HG03469 (cell line): Measurements from ENCODE around the gene NDUFV2.
"Not testable (repeated sequence)": the region's sequence is repeated elsewhere in the genome, so short reads cannot be mapped to it uniquely, and the experiment has no call there.

Source experiments
- ATAC-seq: cut with Tn5 transposase; IDR thresholded peaks from one replicate; pipeline ENCODE4 v1.9.1; 2021; ENCODE audit warnings: mild to moderate bottlenecking, moderate library complexity, moderate number of reproducible peaks; ENCODE audit not compliant: unreplicated experiment

The NDUFV2 gene

DNA sequence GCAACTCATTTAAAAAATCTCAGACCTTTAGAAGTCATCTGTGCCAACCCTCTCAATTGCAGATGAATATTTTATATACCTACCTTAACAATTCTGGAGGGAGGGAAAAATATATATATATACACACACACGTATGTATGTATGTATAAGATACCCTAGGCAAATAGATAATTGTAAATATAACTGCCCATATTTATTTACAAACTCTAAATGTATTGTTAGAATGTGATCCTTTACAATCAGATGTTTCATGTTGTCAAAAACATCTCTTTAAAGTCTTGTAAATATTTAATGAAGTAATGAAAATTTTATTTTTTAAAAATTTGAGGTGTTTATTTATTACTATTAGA is 45.7 kb downstream of the NDUFV2 start:
- ATAC-seq, result no peak

DNA sequence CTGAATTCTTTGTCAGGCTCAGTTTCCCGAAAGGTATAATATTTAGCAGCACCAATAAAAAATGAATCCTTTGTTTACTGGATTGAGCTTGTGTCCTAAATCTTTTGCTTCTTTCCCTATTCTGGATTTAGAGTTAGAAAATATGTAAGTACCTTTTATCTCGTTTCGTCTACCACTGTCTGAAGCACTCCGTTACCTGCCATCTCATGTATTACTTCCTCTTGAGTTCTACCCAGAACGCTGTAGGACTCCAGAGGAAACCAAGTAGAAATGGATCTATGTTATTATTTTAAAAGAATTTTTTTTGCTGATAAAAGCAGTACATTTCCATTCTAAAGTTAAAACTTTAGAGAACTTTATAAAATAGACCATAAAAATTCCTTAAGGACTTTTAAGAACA is 47.6 kb downstream of the NDUFV2 start:
- no peak for ATAC-seq

DNA sequence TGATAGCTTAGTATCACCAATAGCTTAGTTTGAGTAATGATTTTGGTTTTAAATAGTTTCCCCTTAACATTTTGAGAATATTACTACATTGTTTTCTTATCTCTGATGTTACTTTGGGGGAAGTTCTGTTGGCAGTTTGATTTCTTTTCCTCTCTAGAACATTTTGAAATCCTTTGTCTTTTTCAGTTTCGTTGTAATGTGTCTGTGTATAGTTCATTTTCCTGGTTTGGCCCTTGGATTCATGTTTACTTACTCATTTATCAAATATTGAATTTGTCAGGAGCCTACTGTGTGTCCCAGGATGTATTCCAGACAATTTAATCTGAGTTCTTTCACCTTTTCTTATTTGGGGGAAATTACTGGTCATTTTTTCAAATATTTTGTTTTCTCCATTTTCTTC is 50.8 kb downstream of the NDUFV2 start:
- ATAC-seq, result no peak

DNA sequence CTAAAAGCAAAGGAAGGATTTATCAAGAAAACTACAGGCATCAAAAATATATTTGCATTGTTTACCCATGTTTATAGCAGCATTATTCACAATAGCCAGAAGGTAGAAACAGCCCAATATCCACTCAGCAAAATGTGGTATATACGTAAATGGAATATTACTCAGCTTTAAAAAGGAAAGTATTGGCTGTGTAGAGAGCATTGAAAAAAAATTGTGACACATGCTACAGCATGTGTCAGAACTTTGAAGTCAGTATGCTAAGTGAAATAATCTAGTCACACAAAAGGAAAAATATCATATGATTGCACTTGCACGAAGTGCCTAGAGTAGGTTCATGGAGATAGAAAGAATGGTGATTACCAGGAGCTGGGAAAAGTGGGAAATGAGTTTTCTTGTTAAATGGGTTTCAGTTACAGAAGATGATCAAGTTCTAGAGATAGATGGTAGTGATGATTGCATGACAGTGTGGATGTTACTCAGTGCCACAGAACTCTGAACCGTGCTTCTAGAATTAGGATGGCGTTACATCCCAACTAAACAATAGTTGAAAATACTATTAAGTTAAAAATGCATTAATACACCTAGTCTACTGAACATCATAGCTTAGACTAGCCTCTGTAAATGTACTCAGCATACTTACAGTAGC is 54.2 kb downstream of the NDUFV2 start:
- ATAC-seq, result no peak

DNA sequence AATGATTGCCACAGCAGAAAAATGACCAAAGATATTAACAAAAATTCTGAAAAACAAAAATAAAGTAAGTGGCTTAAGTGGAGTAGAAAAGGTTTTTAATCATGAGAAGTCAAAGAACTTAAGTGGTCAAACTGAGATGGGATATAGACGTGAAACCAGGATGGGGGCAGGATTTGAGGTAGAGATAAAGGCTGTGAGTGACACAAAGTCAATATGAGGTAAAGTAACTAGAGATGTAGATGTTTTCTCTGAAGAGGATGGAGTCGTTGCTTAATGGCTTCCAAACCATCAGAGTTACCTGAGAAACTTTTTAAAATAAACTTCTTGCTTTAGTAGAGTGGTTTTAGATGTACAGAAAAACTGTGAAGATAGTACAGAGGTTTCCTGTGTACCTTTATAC is 55.3 kb downstream of the NDUFV2 start:
- no peak for ATAC-seq

DNA sequence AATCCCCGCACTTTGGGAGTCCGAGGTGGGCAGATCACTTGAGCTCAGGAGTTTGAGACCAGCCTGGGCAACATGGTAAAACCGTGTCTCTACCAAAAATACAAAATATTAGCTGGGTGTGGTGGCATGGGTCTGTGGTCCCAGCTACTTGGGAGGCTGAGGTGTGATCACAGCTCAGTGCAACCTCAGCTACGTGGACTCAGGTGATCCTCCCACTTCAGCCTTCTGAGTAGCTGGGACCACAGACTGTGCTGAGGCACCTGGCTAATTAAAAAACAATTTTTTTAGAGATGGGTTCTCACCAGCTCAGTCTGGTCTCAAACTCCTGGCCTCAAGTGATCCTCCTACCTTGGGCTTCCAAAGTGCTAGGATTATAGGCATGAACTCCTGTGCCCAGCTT is 57.5 kb downstream of the NDUFV2 start:
- ATAC-seq, result no peak

DNA sequence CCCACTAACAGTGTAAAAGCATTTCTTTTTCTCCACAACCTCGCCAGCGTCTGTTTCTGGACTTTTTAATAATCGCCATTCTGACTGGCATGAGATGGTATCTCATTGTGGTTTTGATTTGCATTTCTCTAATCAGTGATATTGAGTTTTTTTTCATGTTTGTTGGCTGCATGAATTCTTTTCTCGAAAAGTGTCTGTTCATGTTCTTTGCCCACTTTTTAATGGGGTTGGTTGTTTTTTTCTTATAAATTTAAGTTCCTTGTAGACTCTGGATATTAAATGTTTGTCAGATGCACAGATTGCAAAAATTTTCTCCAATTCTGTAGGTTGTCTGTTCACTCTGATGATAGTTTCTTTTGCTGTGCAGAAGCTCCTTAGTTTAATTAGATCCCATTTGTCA is 60.2 kb downstream of the NDUFV2 start:
- not testable (repeated sequence) for ATAC-seq

DNA sequence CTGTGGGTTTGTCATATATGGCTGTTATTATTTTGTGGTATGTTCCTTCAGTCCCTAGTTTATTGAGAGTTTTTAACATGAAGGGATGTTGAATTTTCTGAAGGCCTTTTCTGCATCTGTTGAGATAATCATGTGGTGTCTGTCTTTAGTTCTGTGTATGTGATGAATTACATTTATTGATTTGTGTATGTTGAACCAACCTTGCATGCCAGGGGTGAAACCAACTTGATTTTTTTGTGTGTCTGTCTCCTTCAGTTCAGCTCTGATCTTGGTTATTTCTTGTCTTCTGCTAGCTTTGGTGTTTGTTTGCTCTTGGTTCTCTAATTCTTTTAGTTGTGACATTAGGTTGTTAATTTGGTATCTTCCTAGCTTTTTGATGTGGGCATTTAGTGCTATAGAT is 61.6 kb downstream of the NDUFV2 start:
- ATAC-seq, result not testable (repeated sequence)

DNA sequence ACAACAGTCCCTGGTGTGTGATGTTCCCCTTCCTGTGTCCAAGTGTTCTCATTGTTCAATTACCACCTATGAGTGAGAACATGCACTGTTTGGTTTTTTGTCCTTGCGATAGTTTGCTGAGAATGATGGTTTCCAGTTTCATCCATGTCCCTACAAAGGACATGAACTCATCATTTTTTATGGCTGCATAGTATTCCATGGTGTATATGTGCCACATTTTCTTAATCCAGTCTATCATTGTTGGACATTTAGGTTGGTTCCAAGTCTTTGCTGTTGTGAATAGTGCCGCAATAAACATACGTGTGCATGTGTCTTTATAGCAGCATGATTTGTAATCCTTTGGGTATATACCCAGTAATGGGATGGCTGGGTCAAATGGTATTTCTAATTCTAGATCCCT is 63.4 kb downstream of the NDUFV2 start:
- not testable (repeated sequence) for ATAC-seq

DNA sequence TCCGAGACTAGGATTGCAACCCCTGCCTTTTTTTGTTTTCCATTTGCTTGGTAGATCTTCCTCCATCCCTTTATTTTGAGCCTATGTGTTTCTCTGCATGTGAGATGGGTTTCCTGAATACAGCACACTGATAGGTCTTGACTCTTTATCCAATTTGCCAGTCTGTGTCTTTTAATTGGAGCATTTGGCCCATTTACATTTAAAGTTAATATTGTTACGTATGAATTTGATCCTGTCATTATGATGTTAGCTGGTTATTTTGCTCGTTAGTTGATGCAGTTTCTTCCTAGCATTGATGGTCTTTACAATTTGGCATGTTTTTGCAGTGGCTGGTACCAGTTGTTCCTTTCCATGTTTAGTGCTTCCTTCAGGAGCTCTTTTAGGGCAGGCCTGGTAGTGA is 67.0 kb downstream of the NDUFV2 start:
- not testable (repeated sequence) for ATAC-seq

DNA sequence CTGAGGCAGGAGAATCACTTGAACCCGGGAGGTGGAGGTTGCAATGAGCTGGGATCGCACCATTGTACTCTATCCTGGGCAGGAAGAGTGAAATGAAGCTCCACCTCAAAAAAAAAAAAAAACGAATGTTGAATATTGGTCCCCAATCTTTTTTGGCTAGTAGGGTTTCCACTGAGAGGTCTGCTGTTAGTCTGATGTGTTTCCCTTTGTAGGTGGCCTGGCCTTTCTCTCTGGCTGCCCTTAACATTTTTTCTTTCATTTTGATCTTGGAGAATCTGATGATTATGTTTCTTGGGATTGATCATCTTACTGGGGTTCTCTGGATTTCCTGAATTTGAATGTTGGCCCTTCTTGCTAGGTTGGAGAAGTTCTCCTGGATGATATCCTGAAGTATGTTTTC is 69.4 kb downstream of the NDUFV2 start:
- ATAC-seq, result not testable (repeated sequence)

DNA sequence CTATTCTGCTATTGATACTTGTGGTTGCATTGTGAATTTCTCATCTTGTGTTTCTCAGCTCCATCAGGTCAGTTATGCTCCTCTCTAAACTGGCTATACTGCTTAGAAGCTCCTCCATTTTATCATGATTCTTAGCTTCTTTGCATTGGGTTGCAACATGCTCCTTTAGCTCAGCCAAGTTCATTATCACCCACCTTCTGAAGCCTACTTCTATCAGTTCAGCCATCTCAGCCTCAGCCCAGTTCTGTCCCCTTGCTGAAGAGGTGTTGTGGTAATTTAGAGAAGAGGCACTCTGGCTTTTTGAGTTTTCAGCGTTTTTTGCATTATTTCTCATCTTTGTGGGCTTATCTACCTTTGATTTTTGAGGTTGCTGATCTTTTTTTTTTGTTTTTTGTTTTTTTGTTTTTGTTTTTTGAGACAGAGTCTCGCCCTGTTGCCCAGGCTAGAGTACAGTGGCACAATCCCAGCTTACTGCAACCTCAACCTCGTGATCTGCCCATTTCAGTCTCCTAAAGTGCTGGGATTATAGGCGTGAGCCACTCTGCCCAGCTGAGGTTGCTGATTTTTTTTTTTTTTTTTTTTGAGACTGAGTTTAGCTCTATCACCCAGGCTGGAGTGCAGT is 70.1 kb downstream of the NDUFV2 start:
- no peak for ATAC-seq

DNA sequence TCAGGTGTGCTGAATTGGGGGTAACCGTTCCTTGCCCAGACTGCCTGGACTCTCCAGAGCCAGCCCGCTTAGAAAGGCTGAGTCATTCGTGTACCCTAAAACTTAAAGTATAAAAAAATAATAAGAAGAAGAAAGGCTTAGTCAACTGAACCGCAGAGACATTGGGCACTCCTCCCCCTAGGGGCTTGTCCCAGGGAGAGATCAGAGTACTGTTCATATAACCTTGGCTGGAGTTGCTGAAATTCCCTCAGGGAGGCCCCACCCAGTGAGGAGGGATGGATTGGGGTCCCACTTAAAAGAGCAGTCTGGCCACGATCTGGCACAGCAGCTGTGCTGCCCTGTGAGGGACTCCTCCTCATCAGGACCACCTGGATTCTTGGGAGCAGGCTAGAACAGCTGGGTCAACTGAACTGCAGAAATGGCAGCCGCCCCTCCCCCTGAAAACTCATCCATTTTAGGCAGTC is 71.3 kb downstream of the NDUFV2 start:
- no peak for ATAC-seq

DNA sequence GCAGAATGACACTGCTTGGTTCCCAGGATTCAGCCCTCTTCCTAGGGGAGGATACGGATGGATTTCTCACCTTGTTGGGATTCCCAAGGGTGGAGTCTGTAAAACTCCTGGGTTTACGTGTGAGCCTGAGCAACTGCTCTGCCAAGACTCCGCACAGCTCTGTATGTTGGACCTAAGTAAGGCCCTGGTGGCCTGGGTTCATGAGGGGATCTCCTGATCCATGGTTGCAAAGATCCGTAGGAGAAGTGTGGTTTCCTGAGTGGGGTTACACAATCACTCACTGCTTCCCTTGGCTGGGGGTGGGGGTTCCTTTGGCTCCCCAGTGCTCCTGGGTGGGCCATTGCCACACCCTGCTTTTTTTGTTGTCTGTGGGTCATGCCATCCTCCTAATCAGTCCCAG is 71.8 kb downstream of the NDUFV2 start:
- no peak for ATAC-seq

DNA sequence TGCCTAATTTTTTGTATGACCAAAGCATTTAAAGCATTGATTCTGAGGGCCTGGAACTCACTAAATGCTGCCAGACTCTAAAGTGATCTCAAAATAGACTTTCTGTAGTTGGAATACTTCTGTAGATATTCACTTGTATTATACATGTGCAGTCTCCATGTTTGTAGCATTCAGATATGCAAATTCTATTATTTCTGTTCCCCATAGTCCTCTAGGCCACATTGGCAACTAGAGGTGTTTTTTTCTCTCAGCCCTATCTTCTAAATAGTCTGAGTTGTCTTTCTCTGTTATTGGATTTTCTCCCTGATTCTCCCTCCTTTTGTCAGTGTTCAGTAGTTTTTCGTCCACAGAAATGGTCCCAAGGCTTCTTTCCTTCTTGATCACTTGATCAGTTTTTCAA is 72.6 kb downstream of the NDUFV2 start:
- no peak for ATAC-seq

DNA sequence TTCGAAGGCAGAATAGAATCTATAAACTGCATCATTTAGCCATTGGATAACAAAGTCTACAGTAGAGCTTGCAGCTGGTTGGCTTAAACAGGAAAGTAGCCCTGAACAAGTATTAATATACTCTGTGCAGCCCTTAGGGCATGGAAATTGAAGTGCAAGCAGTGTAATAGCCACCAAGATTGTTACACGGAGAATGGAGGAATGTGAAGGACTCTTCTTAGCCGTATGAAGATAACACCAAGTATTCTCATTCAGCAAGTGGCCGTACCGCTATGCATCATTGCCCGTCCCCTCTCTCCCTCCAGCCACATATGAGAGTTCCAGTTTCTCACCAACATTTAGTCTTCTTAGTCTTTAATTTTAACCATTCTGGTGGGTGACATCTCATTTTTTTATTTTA is 74.5 kb downstream of the NDUFV2 start:
- ATAC-seq, result no peak

DNA sequence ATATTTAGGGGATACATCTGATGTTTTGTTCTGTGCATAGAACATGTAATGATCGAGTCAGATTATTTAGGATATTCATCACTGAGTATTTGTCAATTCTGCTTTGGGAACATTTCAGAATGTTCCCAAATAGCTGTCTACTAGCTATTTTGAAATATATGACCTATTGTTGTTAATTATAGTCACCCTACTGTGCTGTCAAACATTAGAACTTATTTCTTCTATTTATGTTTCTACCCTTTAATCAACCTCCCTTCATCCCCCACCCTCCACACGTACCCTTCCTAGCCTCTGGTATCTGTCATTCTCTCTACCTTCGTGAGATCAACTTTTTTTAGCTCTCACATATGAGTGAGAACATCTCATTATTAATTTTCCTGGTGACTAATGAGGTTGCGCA is 75.0 kb downstream of the NDUFV2 start:
- ATAC-seq, result no peak

DNA sequence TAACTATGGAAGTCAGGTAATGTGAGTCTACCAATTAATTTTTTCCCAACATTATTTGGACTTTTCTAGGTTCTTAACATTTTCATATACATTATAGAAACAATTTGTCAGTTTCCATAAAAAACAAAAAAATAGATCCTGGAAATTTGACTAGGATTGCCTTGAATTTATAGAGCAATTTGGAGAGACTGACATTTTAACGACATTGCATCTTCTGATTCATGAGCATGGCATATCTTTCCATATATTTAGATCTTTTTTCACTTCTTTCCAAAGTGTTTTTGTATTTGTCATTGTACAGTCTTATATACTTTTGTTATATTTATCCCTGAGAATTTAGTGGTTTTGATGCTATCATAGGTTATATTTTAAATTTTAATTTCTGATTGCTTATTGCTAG is 76.1 kb downstream of the NDUFV2 start:
- no peak for ATAC-seq

DNA sequence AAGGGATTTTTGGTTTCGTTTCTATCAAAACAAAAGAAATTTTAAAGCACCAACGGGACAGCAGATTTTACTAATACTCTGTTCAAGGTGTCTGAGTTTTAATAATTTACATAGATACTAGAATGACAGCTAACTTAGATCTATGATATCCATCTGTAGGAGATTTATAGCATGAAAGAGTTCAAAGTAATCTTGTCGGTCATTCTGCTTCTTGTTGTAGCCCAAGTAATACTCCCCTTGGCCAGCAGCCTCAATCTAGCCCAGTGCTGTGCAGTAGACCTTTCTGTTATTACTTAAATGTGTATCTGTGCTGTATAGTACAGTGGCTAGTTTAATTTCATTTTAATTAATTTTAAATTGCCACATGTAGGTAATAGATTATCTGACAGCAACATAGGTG is 78.8 kb downstream of the NDUFV2 start:
- no peak for ATAC-seq

DNA sequence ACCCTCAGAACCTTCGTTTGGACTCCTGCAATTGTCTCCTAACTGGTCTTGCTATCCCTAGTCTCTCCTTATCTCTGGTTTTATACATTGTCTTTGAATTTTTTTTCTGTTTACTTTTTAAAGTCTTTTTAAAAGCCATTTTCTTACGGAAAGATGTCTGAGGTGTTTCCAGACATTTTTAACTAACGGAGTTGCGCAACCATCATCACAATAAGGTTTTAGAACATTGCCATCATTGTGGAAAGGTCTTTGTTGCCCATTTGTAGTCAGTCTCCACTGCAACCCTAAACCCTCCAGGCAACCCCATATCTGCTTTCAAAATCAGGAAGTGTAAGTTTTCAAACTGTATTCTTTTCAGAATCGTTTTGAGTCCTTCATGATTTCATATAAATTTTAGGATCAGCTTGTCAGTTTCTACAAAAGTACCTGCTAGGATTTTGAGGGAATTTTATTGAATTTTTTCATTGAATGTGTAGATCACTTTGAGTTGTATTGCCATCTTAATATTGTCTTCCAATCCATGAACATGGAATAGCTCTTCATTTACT is 80.4 kb downstream of the NDUFV2 start:
- no peak for ATAC-seq
